ENCODE data around the gene PER1. TPM values are rescaled to one million over a fixed set of nuclear protein-coding genes. Genes with fewer than 3 reads are reported as not detected.

Gene PER1
- total and polyA plus RNA-seq, 9 of the 15 experiments (the other 6 are each of a cell fraction or from before 2014, with no cell fraction given) = 0.13 to 26.0 (median 3.4) TPM

- no peak for FAIRE-seq
- in situ Hi-C loops (cut with MboI) = no loop called here
- H3K9me3 ChIP-seq (replicated peaks; ENCODE audit: control insufficient read depth, insufficient read depth, low read depth, low read length) = no peaks in the 10 kb centered on the region
- H3K9ac ChIP-seq (ENCODE audit: insufficient read depth in 1 of 2, low read depth in 2 of 2, low read length in 2 of 2) = no peak overlapping the region
- ATAC-seq = no peak
- no peak overlapping the region for H3K4me2 ChIP-seq (ENCODE audit: insufficient read depth, low read length)
- H4K20me1 ChIP-seq (replicated peaks; ENCODE audit: control insufficient read depth, insufficient read depth, low read length) = no peaks in the 10 kb centered on the region
- H3K79me2 ChIP-seq (ENCODE audit: control insufficient read depth, insufficient read depth, low read length) = peaks cover 2% of the 10 kb centered on the region
- no peak for TF ChIP-seq ZNF384 (IDR thresholded peaks at IDR 0.05; ENCODE audit: low read depth, low read length)
- TF ChIP-seq CGGBP1 (CRISPR knock-in tag; IDR thresholded peaks at IDR 0.05) = no peak
- no peak for TF ChIP-seq TBL1XR1 (IDR thresholded peaks at IDR 0.05; ENCODE audit: low read length in 2 of 2)
- TF ChIP-seq ZC3H8 (IDR thresholded peaks at IDR 0.05) = no peak
- no peak for TF ChIP-seq NFE2 (IDR thresholded peaks at IDR 0.05; ENCODE audit: low read depth)
- no peak for TF ChIP-seq ZNF3 (CRISPR knock-in tag; IDR thresholded peaks at IDR 0.05)
- no peak for TF ChIP-seq RB1 (IDR thresholded peaks at IDR 0.05; ENCODE audit: low read depth)
- TF ChIP-seq HSF4 (CRISPR knock-in tag; IDR thresholded peaks at IDR 0.05; ENCODE audit: borderline replicate concordance) = no peak
- no peak for TF ChIP-seq ZFP1 (CRISPR knock-in tag; IDR thresholded peaks at IDR 0.05)
- TF ChIP-seq, protein P1, sequence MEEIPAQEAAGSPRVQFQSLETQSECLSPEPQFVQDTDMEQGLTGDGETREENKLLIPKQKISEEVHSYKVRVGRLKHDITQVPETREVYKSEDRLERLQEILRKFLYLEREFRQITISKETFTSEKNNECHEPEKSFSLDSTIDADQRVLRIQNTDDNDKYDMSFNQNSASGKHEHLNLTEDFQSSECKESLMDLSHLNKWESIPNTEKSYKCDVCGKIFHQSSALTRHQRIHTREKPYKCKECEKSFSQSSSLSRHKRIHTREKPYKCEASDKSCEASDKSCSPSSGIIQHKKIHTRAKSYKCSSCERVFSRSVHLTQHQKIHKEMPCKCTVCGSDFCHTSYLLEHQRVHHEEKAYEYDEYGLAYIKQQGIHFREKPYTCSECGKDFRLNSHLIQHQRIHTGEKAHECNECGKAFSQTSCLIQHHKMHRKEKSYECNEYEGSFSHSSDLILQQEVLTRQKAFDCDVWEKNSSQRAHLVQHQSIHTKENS (CRISPR knock-in tag; IDR thresholded peaks at IDR 0.05) = no peak
- no peak for TF ChIP-seq MBD2 (IDR thresholded peaks at IDR 0.05; ENCODE audit: borderline replicate concordance, low read depth)
- no peak for TF ChIP-seq MCM5 (IDR thresholded peaks at IDR 0.05; ENCODE audit: low read depth)
- TF ChIP-seq ARID4B (CRISPR knock-in tag; IDR thresholded peaks at IDR 0.05) = no peak
- H3K27ac ChIP-seq (ENCODE audit: extremely low read depth, low read depth, low read length) = no peak overlapping the region
- intact Hi-C loops (cut with micrococcal nuclease) = no loop called here
- H3K4me1 ChIP-seq (replicated peaks in 1 of 2; ENCODE audit: control insufficient read depth in 2 of 2, insufficient read depth in 2 of 2, low read length in 2 of 2) = peaks cover 17 to 45% of the 10 kb centered on the region in 2 experiments
- no peaks in the 10 kb centered on the region for H3K9me1 ChIP-seq (ENCODE audit: control insufficient read depth, insufficient read depth, low read length)
- ChIA-PET POLR2A (interaction anchor here (1.2 kb wide), 1 partner anchor 9 kb away, joined by 4 read pairs; no protein-coding TSS in a partner anchor), CTCF (ENCODE audit: low intra/inter-chr PET ratio) (no interaction called here)
- BruUV-seq (replicated peaks) = no TSS peak
- 33% methylated on average over 3 of the region's 3 CpGs for WGBS (ENCODE audit: insufficient coverage, low coverage, missing lambda C conversion rate)
- H3K36me3 ChIP-seq (ENCODE audit: control insufficient read depth, insufficient read depth, low read length) = no peaks in the 10 kb centered on the region
- no peak for DNase-seq (ENCODE audit: extremely low read depth in 1 of 4, low spot score in 3 of 4)
- H3K27me3 ChIP-seq (ENCODE audit: control insufficient read depth in 2 of 2, insufficient read depth in 2 of 2, low read length in 2 of 2) = no peaks in the 10 kb centered on the region
- no peak overlapping the region for H2AFZ ChIP-seq (ENCODE audit: low read depth, low read length)
- H3K4me3 ChIP-seq = no peak overlapping the region
Observed at GRCh38 chr17:8167526-8167925, 15.3 kb upstream of the PER1 start.

Data from K562 (cell line).